ENCODE measurements around the gene DSG1. TPM values are rescaled to one million over a fixed set of nuclear protein-coding genes. Genes with fewer than 3 reads are reported as not detected.

The DSG1 gene
- 1 to 10 TPM; 4.2 to 4.7 TPM for total RNA-seq

- Histone ChIP-seq H3K4me1 (no peaks in the 10 kb centered on the region), H3K4me3 (peak within 1 kb of the TSS in 1 of 2 donors; percentile 4), H3K9me3 (no peaks in the 10 kb centered on the region), H3K27ac (no peak within 1 kb of the TSS), H3K27me3 (no peaks in the 10 kb centered on the region), H3K36me3 (no peaks in the 10 kb centered on the region)
- DNase-seq (ENCODE audit: low spot score), result no peak
- no peak for TF ChIP-seq CTCF (IDR thresholded peaks at IDR 0.05)
Measured at GRCh38 chr18:31317860-31318259, at the start of gene DSG1. DSG1 (plus strand) TSS chr18:31318160; CDS start chr18:31318301, 141 bp downstream.

- no peak for TF ChIP-seq CTCF (IDR thresholded peaks at IDR 0.05)
- DNase-seq (ENCODE audit: low spot score), result no peak
Measured at GRCh38 chr18:31268985-31269406, 49.0 kb upstream of the DSG1 start.

GRCh38 chr18:31269566-31269965 lies 48.4 kb upstream of the DSG1 start:
- no peak for TF ChIP-seq CTCF (IDR thresholded peaks at IDR 0.05)
- Histone ChIP-seq H3K4me3 (no peak overlapping the region), H3K9me3 (no peaks in the 10 kb centered on the region), H3K36me3 (no peaks in the 10 kb centered on the region), H3K27ac (peak overlapping the region in 1 of 2 donors; percentile 44), H3K27me3 (no peaks in the 10 kb centered on the region), H3K4me1 (peaks cover 0 to 9% of the 10 kb centered on the region in 2 donors)
- no peak for DNase-seq (ENCODE audit: low spot score)

More at GRCh38 chr18:31268985-31269406, 49.0 kb upstream of the DSG1 start:
- Histone ChIP-seq H3K4me3 (no peak overlapping the region), H3K36me3 (no peaks in the 10 kb centered on the region), H3K4me1 (peaks cover 0 to 9% of the 10 kb centered on the region in 2 donors), H3K9me3 (no peaks in the 10 kb centered on the region), H3K27me3 (no peaks in the 10 kb centered on the region), H3K27ac (peak overlapping the region in 1 of 2 donors; percentile 44)

GRCh38 chr18:31270578-31270977 lies 47.4 kb upstream of the DSG1 start:
- no peak for TF ChIP-seq CTCF (IDR thresholded peaks at IDR 0.05)
- no peaks in the 10 kb centered on the region for H3K36me3 ChIP-seq
- H3K27ac ChIP-seq, result no peak overlapping the region
- peaks cover 0 to 19% of the 10 kb centered on the region in 2 donors for H3K4me1 ChIP-seq
- DNase-seq (ENCODE audit: low spot score), result no peak
- no peak overlapping the region for H3K4me3 ChIP-seq
- H3K27me3 ChIP-seq, result no peaks in the 10 kb centered on the region
- no peaks in the 10 kb centered on the region for H3K9me3 ChIP-seq

- TF ChIP-seq CTCF (IDR thresholded peaks at IDR 0.05), result no peak
- Histone ChIP-seq H3K4me1 (peaks cover 0 to 34% of the 10 kb centered on the region in 2 donors), H3K36me3 (no peaks in the 10 kb centered on the region), H3K4me3 (no peak overlapping the region), H3K27ac (peak overlapping the region; percentile 41 to 70), H3K9me3 (no peaks in the 10 kb centered on the region), H3K27me3 (no peaks in the 10 kb centered on the region)
- DNase-seq (ENCODE audit: low spot score), result no peak
Measured at GRCh38 chr18:31273812-31274527, 44.0 kb upstream of the DSG1 start.
